CD4-positive, alpha-beta T cell treated with Interleukin-1 beta for 1 hour (primary cell): ENCODE measurements around the gene FLOT2.
"Not testable (repeated sequence)": the region's sequence is repeated elsewhere in the genome, so short reads cannot be mapped to it uniquely, and the experiment has no call there.

Source experiments
- DNase-seq, 2 donors: peaks; one replicate each; pipeline ENCODE4 v3.0.0-alpha.2; 2020 to 2022

FLOT2 gene

DNA sequence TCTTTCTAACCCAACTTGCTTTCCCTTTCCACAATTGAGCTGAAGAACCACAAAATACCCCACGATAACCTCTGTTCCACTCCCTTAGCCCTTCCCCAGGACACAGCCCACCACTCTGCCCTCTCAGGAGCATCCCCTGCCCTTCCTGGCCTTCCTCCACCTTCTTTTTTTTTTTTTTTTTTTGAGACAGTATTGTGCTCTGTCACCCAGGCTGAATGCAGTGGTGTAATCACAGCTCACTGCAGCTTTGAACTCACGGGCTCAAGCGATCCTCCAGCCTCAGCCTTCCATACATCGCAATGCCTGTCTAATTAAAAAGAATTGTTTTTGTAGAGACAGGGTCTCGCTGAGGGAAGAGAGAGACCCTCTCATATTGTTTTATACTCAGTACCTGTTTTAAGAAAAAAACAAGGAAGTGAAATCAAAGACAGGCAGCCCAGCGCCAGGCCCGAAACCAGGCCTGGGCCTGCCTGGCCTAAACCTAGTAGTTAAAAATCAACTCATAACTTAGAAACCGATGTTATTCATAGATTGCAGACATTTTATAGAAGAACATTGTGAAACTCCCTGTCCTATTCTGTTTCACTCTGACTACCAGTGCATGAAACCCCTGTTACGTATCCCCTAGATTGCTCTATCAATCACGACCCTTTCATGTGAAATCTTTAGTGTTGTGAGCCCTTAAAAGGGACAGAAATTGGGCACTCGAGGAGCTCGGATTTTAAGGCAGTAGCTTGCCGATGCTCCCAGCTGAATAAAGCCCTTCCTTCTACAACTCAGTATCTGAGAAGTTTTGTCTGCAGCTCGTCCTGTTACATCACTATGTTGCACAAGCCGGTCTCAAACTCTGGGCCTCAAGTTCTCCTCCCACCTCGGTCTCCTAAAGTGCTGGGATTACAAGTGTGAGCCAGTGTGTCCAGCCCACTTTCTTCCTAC is 4.0 kb downstream of the FLOT2 start:
- peak; percentile 20 to 56 for DNase-seq

GRCh38 chr17:28892024-28892423 is 5.5 kb downstream of the FLOT2 start:
- DNase-seq, result no peak

- no peak for DNase-seq
Measured at GRCh38 chr17:28891201-28891600, 6.3 kb downstream of the FLOT2 start.

DNA sequence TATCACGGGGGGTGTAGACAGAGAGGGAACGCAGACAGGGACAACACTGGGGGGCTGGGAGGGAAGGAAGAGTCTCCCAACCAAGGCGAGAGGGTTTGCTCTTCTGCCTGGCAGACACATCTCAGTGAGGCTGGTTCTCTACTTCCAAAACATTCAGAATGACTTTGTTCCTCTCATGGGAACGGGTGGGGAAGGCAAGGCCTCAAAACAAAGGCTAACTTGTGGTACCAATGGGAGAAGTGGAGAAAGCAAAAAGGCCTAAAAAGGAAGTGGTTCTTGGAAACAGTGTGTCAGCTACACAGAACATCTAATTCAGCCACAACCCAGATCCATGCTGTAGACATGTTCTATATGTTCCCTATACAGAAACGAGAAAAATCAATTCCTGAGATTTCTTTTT is 7.5 kb downstream of the FLOT2 start:
- DNase-seq, result no peak

DNA sequence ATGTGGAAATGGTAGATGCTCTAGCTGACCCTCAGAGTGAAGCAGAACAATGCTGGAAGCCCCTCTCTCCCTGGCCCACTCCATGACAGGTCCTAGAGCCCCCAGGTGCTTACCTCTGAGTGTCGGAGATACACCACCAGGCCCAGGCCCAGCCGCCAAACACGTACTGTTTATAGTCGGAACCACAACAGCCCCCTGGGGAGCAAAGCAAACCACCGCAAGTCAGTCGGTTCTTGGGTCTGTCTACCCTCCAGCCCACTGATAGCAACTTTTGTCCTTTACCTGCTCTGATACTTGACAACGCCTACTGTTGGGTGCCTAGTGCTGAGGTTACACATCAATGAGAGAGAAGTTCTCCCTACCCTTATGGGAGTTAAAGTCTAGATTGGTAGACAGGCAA is 8.7 kb downstream of the FLOT2 start:
- no peak for DNase-seq

GRCh38 chr17:28887871-28888471 is 9.6 kb downstream of the FLOT2 start:
- no peak for DNase-seq

DNA sequence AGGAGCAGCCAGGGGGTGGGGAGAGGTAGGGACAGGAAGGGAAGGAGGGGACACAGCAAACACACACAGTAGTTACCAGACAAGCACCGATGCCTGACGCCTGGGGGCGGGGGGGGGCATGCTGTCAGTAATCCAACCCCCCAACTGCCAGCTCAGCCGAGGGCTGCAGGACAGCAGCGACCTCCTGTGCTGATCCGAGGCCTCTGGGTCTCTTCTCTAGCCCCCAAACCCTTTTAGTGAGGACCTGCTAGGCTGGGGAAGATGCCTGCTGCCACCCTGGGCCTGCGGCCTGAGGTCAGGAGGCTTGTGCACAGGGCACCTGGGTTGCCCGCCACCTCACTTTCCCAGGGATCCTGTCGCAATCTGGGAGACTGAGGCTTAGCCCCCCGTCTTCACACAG is 11.6 kb downstream of the FLOT2 start:
- no peak for DNase-seq

- DNase-seq, result no peak
Measured at GRCh38 chr17:28885363-28885762, 12.2 kb downstream of the FLOT2 start.

DNA sequence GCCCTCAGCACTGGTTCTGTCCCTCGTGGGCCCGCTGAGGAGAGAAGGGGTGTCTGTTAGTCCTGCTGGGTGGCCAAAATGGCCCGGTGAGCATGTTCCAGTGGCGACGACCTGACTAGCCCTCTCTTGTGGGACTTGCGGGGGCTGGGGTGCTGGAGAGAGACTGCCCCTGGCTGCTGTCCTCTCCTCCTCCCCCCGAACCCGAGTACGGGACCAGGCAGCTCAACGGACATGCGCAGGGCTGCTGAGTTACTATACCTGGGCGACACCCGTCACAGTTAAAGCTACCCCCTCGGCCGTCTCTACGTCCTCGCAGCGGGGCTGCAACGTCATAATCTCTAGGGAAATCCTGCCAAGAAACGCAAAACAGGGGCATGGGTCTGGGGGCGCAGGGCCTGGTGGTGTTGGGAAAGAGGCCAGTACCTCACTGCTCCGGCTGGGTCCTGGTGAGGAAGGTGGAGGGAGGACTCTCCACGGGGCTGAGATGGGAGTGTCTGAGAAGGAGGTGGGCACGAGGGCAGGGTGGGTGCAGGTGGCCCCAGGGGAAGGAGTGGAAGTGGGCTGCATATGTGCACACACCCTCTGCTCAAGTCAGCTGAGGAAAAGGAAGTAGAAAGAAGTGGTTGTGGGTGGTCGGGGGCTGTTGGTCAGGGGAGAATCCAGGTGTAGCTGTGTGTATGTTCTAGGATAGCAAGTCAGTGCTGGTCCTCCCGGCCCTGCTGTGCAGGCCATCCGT is 13.4 kb downstream of the FLOT2 start:
- no peak for DNase-seq

GRCh38 chr17:28882154-28882895 is 15.2 kb downstream of the FLOT2 start:
- no peak for DNase-seq

- DNase-seq, result no peak
Measured at GRCh38 chr17:28881533-28882056, 15.9 kb downstream of the FLOT2 start.

DNA sequence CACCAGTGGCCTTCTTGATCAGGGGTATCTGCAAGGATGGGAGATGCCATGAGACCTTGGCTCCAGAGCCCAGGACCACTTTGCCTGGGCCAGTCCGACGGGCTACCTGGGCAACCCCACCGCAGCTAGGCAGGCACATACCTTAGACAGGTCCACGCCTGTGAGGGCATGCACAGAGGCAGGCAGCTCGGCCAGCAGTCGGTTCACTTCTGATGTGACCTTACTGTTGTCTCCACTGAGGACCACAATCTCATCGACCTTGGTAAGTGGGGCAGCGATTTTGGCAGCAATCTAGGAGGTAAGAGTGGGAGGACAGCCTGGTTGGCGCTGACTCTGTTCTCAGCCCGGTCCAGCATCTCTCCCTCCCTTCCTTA is 17.0 kb downstream of the FLOT2 start:
- no peak for DNase-seq

- DNase-seq, result no peak
Measured at GRCh38 chr17:28879886-28880571, 17.5 kb downstream of the FLOT2 start.

DNA sequence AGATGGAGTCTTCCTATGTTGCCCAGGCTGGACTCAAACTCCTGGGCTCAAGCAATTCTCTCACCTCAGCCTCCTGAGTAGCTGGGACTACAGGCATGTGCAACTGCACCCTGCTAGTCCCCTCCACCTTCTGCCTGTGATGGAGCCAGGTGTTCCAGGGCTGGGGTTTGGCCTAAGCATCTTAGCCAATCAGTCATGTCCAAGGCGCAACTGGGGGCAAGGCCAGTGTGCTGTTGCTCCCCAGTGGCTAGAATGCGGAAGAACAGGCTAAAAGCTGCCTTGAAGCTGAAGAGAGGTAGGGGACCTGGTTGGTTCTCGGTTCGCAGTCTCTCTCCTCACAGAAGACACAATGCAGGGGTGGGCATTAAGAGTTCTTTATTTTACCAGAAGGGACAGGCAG is 18.6 kb downstream of the FLOT2 start:
- no peak for DNase-seq

- no peak for DNase-seq
Measured at GRCh38 chr17:28878158-28878910, 19.2 kb downstream of the FLOT2 start.

GRCh38 chr17:28877150-28877711 is 20.3 kb downstream of the FLOT2 start:
- DNase-seq, result not testable (repeated sequence)

DNA sequence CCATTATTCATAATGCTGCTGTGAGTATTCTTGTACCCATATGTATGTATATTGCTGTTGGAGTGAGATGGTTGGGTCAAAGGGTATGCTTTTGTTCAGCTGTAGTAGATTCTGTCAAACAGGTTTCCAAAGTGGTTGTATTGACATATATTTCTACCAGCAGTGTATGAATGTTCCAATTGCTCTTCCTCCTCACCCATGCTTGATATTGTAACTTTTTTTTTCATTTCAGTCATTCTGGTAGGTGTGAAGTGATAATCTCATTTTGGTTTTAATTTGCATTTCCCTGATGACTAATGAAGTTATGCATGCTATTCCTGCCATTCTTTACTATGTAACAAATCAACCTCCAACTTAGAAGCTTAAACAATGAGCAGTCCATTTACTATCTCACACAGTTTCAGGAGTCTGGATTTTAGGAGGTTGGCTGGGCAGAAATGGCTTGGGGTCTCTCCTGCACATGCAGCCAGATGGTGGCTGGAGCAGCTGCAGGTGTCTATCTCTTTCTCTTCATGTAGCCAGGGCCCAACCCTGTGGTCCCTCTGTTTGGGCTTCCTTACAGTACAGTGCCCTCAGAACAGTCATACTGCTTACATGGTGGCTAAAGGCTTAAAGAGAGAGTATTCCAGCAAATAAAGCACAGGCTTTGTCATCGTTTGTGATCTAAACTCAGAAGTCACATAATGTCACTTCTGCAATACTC is 21.5 kb downstream of the FLOT2 start:
- DNase-seq, result no peak

DNA sequence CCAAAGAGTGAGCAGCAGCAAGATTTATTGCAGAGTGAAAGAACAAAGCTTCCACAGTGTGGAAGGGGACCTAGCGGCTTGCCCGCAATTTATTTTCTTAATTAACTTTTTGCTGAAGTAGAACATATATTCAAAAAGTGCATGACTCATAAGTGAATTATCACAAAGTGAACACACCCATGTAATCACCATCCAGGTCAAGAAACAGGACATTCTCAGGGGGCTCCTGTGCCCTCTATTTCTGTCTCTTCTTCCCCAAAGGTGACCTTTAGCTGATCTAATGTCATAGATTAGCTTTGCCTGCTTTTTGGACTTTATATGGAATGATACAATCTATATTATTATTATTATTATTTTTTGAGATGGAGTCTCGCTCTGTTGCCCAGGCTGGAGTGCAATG is 22.8 kb downstream of the FLOT2 start:
- DNase-seq, result no peak

DNA sequence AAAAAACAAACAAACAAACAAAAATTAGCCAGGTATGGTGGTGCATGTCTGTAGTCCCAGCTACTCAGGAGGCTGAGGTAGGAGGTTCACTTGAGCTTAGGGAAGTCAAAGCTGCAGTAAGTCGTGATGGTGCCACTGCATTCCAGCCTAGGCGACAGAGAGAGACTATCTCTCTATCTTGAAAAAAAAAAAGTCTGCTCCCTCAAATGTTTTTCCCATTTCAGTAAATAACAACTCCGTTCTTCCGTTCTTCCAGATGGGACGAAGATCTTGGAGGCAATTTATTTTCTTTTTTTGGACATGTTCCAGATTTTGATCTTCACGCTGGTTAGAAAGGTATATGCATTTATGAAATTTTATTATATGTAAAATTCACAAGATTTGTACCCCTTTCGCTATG is 23.7 kb downstream of the FLOT2 start:
- DNase-seq, result no peak

- peak; percentile 38 to 42 for DNase-seq
Measured at GRCh38 chr17:28871056-28871579, 26.4 kb downstream of the FLOT2 start.
